Trophoblast cell (in vitro differentiated cells and primary cell): ENCODE results near the gene ULBP2.

Experiments
- DNase-seq, 2 donors: peaks; one replicate each; pipeline ENCODE4 v3.0.0-alpha.2; 2016
- H2AFZ ChIP-seq: 2 replicates; pipeline ENCODE4 v1.6.1; 2013; ENCODE audit warnings: low read length, moderate library complexity, mild to moderate bottlenecking; ENCODE audit not compliant: insufficient read depth, poor library complexity
- H2AK5ac ChIP-seq: 2 replicates; pipeline ENCODE4 v1.6.1; 2013; ENCODE audit warnings: mild to moderate bottlenecking, low read length
- H2BK120ac ChIP-seq: 2 replicates; pipeline ENCODE4 v1.6.1; 2013; ENCODE audit warnings: low read length, mild to moderate bottlenecking, moderate library complexity; ENCODE audit not compliant: insufficient read depth, poor library complexity
- H2BK12ac ChIP-seq: 2 replicates; pipeline ENCODE4 v1.6.1; 2013; ENCODE audit warnings: mild to moderate bottlenecking, low read length, moderate library complexity
- H2BK5ac ChIP-seq: 2 replicates; pipeline ENCODE4 v1.6.1; 2013; ENCODE audit warnings: low read length, low read depth, moderate library complexity, mild to moderate bottlenecking; ENCODE audit not compliant: poor library complexity
- H3K14ac ChIP-seq: 2 replicates; pipeline ENCODE4 v1.6.1; 2013; ENCODE audit warnings: mild to moderate bottlenecking, low read length
- H3K18ac ChIP-seq: 2 replicates; pipeline ENCODE4 v1.6.1; 2013; ENCODE audit warnings: mild to moderate bottlenecking, low read length
- H3K23ac ChIP-seq: 2 replicates; pipeline ENCODE4 v1.6.1; 2013; ENCODE audit warnings: low read length
- H3K27ac ChIP-seq: 2 replicates; pipeline ENCODE4 v1.5.1; 2013; ENCODE audit warnings: low read depth, mild to moderate bottlenecking, inconsistent platforms, low read length, moderate library complexity
- H3K27me3 ChIP-seq: 2 replicates; pipeline ENCODE4 v1.6.1; 2013; ENCODE audit warnings: inconsistent platforms, mild to moderate bottlenecking, low read length, moderate library complexity; ENCODE audit not compliant: insufficient read depth
- H3K36me3 ChIP-seq, 2 experiments: 1 replicate in 1 of 2; 2 replicates in 1 of 2; pipeline ENCODE4 v1.6.1; 2013; ENCODE audit warnings: low read length in 2 of 2, mild to moderate bottlenecking in 2 of 2, moderate library complexity in 1 of 2; ENCODE audit not compliant: insufficient read depth in 2 of 2, control insufficient read depth in 1 of 2
- H3K4ac ChIP-seq: 2 replicates; pipeline ENCODE4 v1.6.1; 2013; ENCODE audit warnings: low read depth, mild to moderate bottlenecking, low read length, moderate library complexity
- H3K4me1 ChIP-seq, 2 experiments: 1 replicate in 1 of 2; 2 replicates in 1 of 2; pipeline ENCODE4 v1.6.1; 2013; ENCODE audit warnings: low read length in 2 of 2, mild to moderate bottlenecking in 2 of 2, moderate library complexity in 1 of 2; ENCODE audit not compliant: insufficient read depth in 2 of 2, control insufficient read depth in 1 of 2
- H3K4me2 ChIP-seq: 2 replicates; pipeline ENCODE4 v1.6.1; 2013; ENCODE audit warnings: inconsistent platforms, mild to moderate bottlenecking, low read length, moderate library complexity
- H3K4me3 ChIP-seq: 2 replicates; pipeline ENCODE4 v1.5.1; 2013; ENCODE audit warnings: mild to moderate bottlenecking, low read depth, low read length, inconsistent platforms
- H3K79me1 ChIP-seq: one replicate; pipeline ENCODE4 v1.6.1; 2013; ENCODE audit warnings: low read length
- H3K79me2 ChIP-seq: 2 replicates; pipeline ENCODE4 v1.6.1; 2013; ENCODE audit warnings: low read length, mild to moderate bottlenecking; ENCODE audit not compliant: control insufficient read depth, insufficient read depth, poor library complexity
- H3K9ac ChIP-seq: 2 replicates; pipeline ENCODE4 v1.6.1; 2013; ENCODE audit warnings: mild to moderate bottlenecking, low read length
- H3K9me3 ChIP-seq: 2 replicates; pipeline ENCODE4 v1.6.1; 2013; ENCODE audit warnings: low read depth, mild to moderate bottlenecking, control low read depth, inconsistent platforms, low read length; ENCODE audit not compliant: insufficient read depth
- H4K12ac ChIP-seq: 2 replicates; pipeline ENCODE4 v1.6.1; 2013; ENCODE audit warnings: low read depth, mild to moderate bottlenecking, low read length, moderate library complexity
- H4K8ac ChIP-seq: 2 replicates; pipeline ENCODE4 v1.6.1; 2013; ENCODE audit warnings: low read depth, mild to moderate bottlenecking, low read length, moderate library complexity
- H4K91ac ChIP-seq: one replicate; pipeline ENCODE4 v1.6.1; 2013; ENCODE audit warnings: low read depth, mild to moderate bottlenecking, low read length, moderate library complexity
- WGBS: extraction: QIAGEN DNeasy Blood & Tissue Kit; methylation state at CpG from one replicate; pipeline ENCODE4 v1.1.7; 2013; ENCODE audit warnings: missing lambda C conversion rate; ENCODE audit not compliant: insufficient read length, insufficient coverage; ENCODE audit errors: extremely low coverage; 5-methylcytosine and 5-hydroxymethylcytosine counted together

Gene ULBP2

DNA sequence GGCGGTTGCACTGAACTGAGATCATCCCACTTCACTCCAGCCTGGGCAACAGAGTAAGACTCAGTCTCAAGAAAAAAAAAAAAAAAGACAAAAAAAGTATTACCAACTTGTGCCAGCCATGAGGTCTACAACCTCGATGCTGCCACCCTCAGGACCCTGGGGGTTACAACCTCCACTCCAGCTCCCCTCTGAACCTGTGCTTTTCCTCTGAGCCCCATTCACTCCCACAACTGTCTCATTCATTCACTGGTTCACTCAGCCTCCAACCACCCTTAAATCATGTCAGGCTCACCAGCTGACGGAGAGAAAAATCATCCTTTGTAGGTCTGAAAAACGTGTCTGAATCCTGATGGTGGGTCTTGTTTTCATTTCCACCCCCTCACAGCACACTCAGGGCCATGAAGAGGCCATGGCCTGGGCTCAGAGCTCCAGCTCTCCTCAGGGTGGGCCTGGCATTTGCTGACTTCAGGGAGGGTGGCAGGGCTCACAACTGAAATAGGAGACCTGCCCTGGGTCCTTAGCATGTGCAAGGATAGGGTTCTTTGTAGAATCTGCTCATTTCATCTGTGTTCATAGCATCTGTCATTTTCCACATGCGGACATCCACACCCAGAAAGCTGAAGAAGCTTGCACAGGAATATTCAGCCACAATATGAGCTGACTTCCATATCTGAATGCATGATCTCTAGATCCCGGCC is 20.1 kb downstream of the ULBP2 start:
- Histone ChIP-seq H3K79me1 (no peaks in the 10 kb centered on the region), H2AFZ (no peak overlapping the region), H3K27me3 (peaks cover 49% of the 10 kb centered on the region), H3K27ac (no peak overlapping the region), H2BK5ac (no peak overlapping the region), H4K8ac (no peak overlapping the region), H3K9me3 (peaks cover 9% of the 10 kb centered on the region), H4K91ac (no peak overlapping the region), H2BK12ac (no peak overlapping the region), H3K9ac (no peak overlapping the region), H3K4me3 (no peak overlapping the region), H3K4ac (no peak overlapping the region), H3K18ac (no peak overlapping the region), H3K4me2 (no peak overlapping the region), H3K36me3 (no peaks in the 10 kb centered on the region), H3K79me2 (no peaks in the 10 kb centered on the region), H4K12ac (no peak overlapping the region), H3K4me1 (peaks cover 9 to 18% of the 10 kb centered on the region in 2 experiments), H3K14ac (no peak overlapping the region), H2BK120ac (no peak overlapping the region), H3K23ac (no peak overlapping the region), H2AK5ac (no peak overlapping the region)
- WGBS: no CpG with 5 or more reads among the region's 6 CpGs
- DNase-seq: no peak

DNA sequence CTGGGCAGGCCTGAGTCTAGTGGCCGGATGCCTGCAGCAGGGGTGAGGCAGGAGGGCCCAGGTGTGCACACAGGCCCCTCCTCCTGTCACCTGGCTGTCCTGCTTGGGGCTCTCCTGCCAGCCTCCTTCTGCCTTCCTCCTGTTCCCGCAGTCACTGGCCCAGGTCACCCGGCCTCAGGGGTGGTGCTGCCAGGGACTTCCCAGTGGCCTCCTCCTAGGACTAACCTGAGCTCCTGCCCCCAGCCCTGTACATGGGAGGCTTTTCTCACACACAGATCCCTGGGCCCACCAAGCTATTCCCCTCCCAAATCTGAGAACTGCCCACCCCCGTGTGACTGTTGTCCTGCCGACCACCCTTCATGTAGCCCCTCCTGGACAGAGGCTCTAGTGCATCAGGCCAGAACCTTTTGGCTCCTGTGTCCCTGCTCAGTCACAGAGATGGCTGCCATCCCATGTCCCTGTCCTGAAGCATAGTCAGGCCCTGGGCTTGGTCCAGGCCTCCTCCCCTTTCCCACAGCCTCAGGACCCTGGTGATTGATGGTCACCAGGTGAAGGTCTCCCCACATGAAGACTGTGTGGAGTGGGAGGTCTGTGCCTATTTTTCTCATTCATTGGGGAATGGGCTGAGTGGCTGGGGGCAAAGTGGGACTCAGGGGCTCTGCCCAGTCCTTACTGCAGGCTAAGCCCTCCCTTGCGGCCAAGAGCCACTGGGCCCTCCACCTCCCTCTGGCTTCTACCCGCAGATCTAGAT is 20.8 kb downstream of the ULBP2 start:
- Histone ChIP-seq H3K18ac (no peak overlapping the region), H3K27me3 (peaks cover 51% of the 10 kb centered on the region), H4K12ac (no peak overlapping the region), H3K27ac (no peak overlapping the region), H2AFZ (no peak overlapping the region), H3K36me3 (no peaks in the 10 kb centered on the region), H3K9ac (no peak overlapping the region), H3K79me1 (no peaks in the 10 kb centered on the region), H4K8ac (no peak overlapping the region), H2AK5ac (no peak overlapping the region), H3K4me1 (peaks cover 9 to 18% of the 10 kb centered on the region in 2 experiments), H3K4me3 (no peak overlapping the region), H2BK120ac (no peak overlapping the region), H4K91ac (no peak overlapping the region), H3K79me2 (no peaks in the 10 kb centered on the region), H3K23ac (no peak overlapping the region), H2BK5ac (no peak overlapping the region), H3K4ac (no peak overlapping the region), H3K9me3 (peaks cover 9% of the 10 kb centered on the region), H3K14ac (no peak overlapping the region), H2BK12ac (no peak overlapping the region), H3K4me2 (no peak overlapping the region)
- DNase-seq: no peak
- no CpG with 5 or more reads among the region's 7 CpGs for WGBS

- H3K4ac ChIP-seq: no peak overlapping the region
- H2AK5ac ChIP-seq: no peak overlapping the region
- no peak overlapping the region for H2AFZ ChIP-seq
- H3K14ac ChIP-seq: no peak overlapping the region
- peaks cover 51% of the 10 kb centered on the region for H3K27me3 ChIP-seq
- H4K91ac ChIP-seq: no peak overlapping the region
- peak overlapping the region; percentile 61 for H3K4me2 ChIP-seq
- H4K8ac ChIP-seq: no peak overlapping the region
- H3K23ac ChIP-seq: no peak overlapping the region
- no peak overlapping the region for H3K27ac ChIP-seq
- H3K18ac ChIP-seq: no peak overlapping the region
- H2BK120ac ChIP-seq: no peak overlapping the region
- H3K9me3 ChIP-seq: peaks cover 9% of the 10 kb centered on the region
- H2BK5ac ChIP-seq: no peak overlapping the region
- H3K4me3 ChIP-seq: no peak overlapping the region
- no peak overlapping the region for H4K12ac ChIP-seq
- no CpG with 5 or more reads among the region's 8 CpGs for WGBS
- peak; percentile 76 to 89 for DNase-seq
- no peak overlapping the region for H3K9ac ChIP-seq
- no peaks in the 10 kb centered on the region for H3K79me1 ChIP-seq
- H2BK12ac ChIP-seq: no peak overlapping the region
- H3K4me1 ChIP-seq: peaks cover 9 to 18% of the 10 kb centered on the region in 2 experiments
- no peaks in the 10 kb centered on the region for H3K79me2 ChIP-seq
- no peaks in the 10 kb centered on the region for H3K36me3 ChIP-seq
Observed at GRCh38 chr6:149963212-149963461, 21.3 kb downstream of the ULBP2 start.

- Histone ChIP-seq H2AK5ac (no peak within 1 kb of the TSS), H4K91ac (no peak within 1 kb of the TSS), H2BK5ac (no peak within 1 kb of the TSS), H3K9me3 (peaks cover 9% of the 10 kb centered on the region), H3K79me1 (no peaks in the 10 kb centered on the region), H4K12ac (no peak within 1 kb of the TSS), H3K79me2 (no peaks in the 10 kb centered on the region), H2BK120ac (no peak within 1 kb of the TSS), H3K4me2 (peak within 1 kb of the TSS; percentile 61), H3K18ac (no peak within 1 kb of the TSS), H3K36me3 (no peaks in the 10 kb centered on the region), H2AFZ (peak within 1 kb of the TSS; percentile 50), H3K23ac (no peak within 1 kb of the TSS), H3K4me3 (peak within 1 kb of the TSS; percentile 38), H4K8ac (no peak within 1 kb of the TSS), H2BK12ac (no peak within 1 kb of the TSS), H3K4me1 (peaks cover 9 to 18% of the 10 kb centered on the region in 2 experiments), H3K27ac (no peak within 1 kb of the TSS), H3K27me3 (peaks cover 51% of the 10 kb centered on the region), H3K4ac (no peak within 1 kb of the TSS), H3K14ac (no peak within 1 kb of the TSS), H3K9ac (no peak within 1 kb of the TSS)
- WGBS: no CpG with 5 or more reads among the region's 69 CpGs
- DNase-seq: peak; percentile 15 to 54
Observed at GRCh38 chr6:149963462-149964307, 21.9 kb downstream of the ULBP2 start, which contains the start of gene ULBP1. Gene ULBP1, plus strand, starts transcription at chr6:149963943. Its CDS starts 107 bp downstream, at chr6:149964050.
